ENCODE measurements around the gene SUPT3H. TPM values are rescaled to one million over a fixed set of nuclear protein-coding genes. Genes with fewer than 3 reads are reported as not detected.

SUPT3H gene
- total and polyA plus RNA-seq, 2 of the 8 experiments (the other 6 are each of a cell fraction or from before 2014, with no cell fraction given): 18.8 to 23.0 TPM

GRCh38 chr6:45367999-45368398, 9.7 kb downstream of the SUPT3H start:
- no peak overlapping the region for H3K23ac ChIP-seq (ENCODE audit: insufficient read length)
- H3K18ac ChIP-seq (ENCODE audit: extremely low read depth, low read length): no peak overlapping the region
- no peak overlapping the region for H2BK12ac ChIP-seq (ENCODE audit: low read depth, low read length)
- TF ChIP-seq EGR1 (IDR thresholded peaks at IDR 0.05; ENCODE audit: borderline replicate concordance, low read depth, low read length) (no peak), BRCA1 (IDR thresholded peaks at IDR 0.05; ENCODE audit: low read depth, low read length) (no peak), SRF (IDR thresholded peaks at IDR 0.05; ENCODE audit: low read depth, low read length) (no peak)
- TF ChIP-seq, protein P1, sequence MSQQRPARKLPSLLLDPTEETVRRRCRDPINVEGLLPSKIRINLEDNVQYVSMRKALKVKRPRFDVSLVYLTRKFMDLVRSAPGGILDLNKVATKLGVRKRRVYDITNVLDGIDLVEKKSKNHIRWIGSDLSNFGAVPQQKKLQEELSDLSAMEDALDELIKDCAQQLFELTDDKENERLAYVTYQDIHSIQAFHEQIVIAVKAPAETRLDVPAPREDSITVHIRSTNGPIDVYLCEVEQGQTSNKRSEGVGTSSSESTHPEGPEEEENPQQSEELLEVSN (IDR thresholded peaks at IDR 0.05): no peak
- H2BK5ac ChIP-seq (ENCODE audit: low read depth, low read length): no peak overlapping the region
- DNase-seq (ENCODE audit: low read depth in 1 of 2, low spot score in 2 of 2): no peak
- no peaks in the 10 kb centered on the region for H3K23me2 ChIP-seq (ENCODE audit: low read depth, low read length)
- H3K79me2 ChIP-seq (ENCODE audit: control insufficient read depth in 1 of 2, insufficient read depth in 2 of 2, low read length in 2 of 2): peaks cover 0 to 19% of the 10 kb centered on the region in 2 experiments; a peak in 2 of 4 replicates
- H4K5ac ChIP-seq (ENCODE audit: insufficient read length, low read depth, low read length): no peak overlapping the region
- no peak for FAIRE-seq
- no peak overlapping the region for H4K91ac ChIP-seq (replicated peaks; ENCODE audit: insufficient read length, low read length)
- H3K27me3 ChIP-seq (replicated peaks in 1 of 4; ENCODE audit: control insufficient read depth in 3 of 4, extremely low read depth in 1 of 4, insufficient read depth in 3 of 4, low read length in 3 of 4): no peaks in the 10 kb centered on the region
- H2BK20ac ChIP-seq (ENCODE audit: low read length): no peak overlapping the region
- no peak overlapping the region for H3K27ac ChIP-seq (ENCODE audit: low read depth, low read length)
- H3K9ac ChIP-seq (replicated peaks in 1 of 4; ENCODE audit: extremely low read depth in 1 of 4, low read depth in 3 of 4, low read length in 3 of 4): no peak overlapping the region
- no peaks in the 10 kb centered on the region for H3K9me3 ChIP-seq (ENCODE audit: insufficient read depth in 2 of 2, low read depth in 1 of 2, low read length in 1 of 2)
- no peak overlapping the region for H3K4me2 ChIP-seq (ENCODE audit: insufficient read depth in 1 of 2, low read depth in 2 of 2, low read length in 2 of 2)
- no peaks in the 10 kb centered on the region for H4K20me1 ChIP-seq (replicated peaks in 1 of 2; ENCODE audit: control insufficient read depth in 1 of 2, insufficient read depth in 2 of 2, low read length in 2 of 2)
- H3K56ac ChIP-seq (replicated peaks; ENCODE audit: insufficient read length, low read depth, low read length): no peak overlapping the region
- POLR2A ChIA-PET (ENCODE audit: partially characterized antibody): interaction anchor here (3.5 kb wide), 1 partner anchor 10 kb away, joined by 20 read pairs; the partner anchor contains the start of gene SUPT3H
- H2BK15ac ChIP-seq (ENCODE audit: low read length): no peak overlapping the region
- no peaks in the 10 kb centered on the region for H3K4me1 ChIP-seq (replicated peaks in 1 of 4; ENCODE audit: control insufficient read depth in 3 of 4, insufficient read depth in 4 of 4, low read length in 3 of 4)
- H3K79me1 ChIP-seq (ENCODE audit: low read depth, low read length): no peaks in the 10 kb centered on the region; the same call in 1 of the 2 replicates
- CTCF ChIA-PET (ENCODE audit: partially characterized antibody): interaction anchor here (0.8 kb wide), 1 partner anchor 71 kb away, joined by 3 read pairs; no protein-coding TSS in a partner anchor
- no peak overlapping the region for H4K8ac ChIP-seq (ENCODE audit: extremely low read depth, insufficient read depth, low read length)
- no peak overlapping the region for H3K4me3 ChIP-seq (ENCODE audit: extremely low read depth in 1 of 4, insufficient read depth in 2 of 4, low read depth in 3 of 4, low read length in 4 of 4)
- H3K4ac ChIP-seq (replicated peaks; ENCODE audit: insufficient read length, low read depth, low read length): no peak overlapping the region
- no peaks in the 10 kb centered on the region for H3K36me3 ChIP-seq (ENCODE audit: control insufficient read depth in 2 of 4, insufficient read depth in 4 of 4, low read length in 3 of 4)
- no peak overlapping the region for H2BK120ac ChIP-seq (replicated peaks; ENCODE audit: low read depth, low read length)
- no peak overlapping the region for H2AK5ac ChIP-seq (ENCODE audit: low read depth, low read length)
- no peak overlapping the region for H3K14ac ChIP-seq (ENCODE audit: insufficient read length)
- no peak overlapping the region for H2AFZ ChIP-seq (ENCODE audit: low read length)
